Astrocyte (in vitro differentiated cells and primary cell): ENCODE measurements around the gene PLA2G4E.

Experiments used
- EZH2 ChIP-seq: IDR thresholded peaks from 2 replicates; pipeline ENCODE4 v1.6.1; 2012; ENCODE audit warnings: mild to moderate bottlenecking, low read length, inconsistent platforms; ENCODE audit not compliant: insufficient read depth
- TF ChIP-seq, protein P1 (sequence below): IDR thresholded peaks from 2 replicates; pipeline ENCODE4 v1.5.1; 2011; ENCODE audit warnings: low read depth, mild to moderate bottlenecking, inconsistent platforms, low read length, moderate library complexity; ENCODE audit not compliant: insufficient read depth

DNA sequence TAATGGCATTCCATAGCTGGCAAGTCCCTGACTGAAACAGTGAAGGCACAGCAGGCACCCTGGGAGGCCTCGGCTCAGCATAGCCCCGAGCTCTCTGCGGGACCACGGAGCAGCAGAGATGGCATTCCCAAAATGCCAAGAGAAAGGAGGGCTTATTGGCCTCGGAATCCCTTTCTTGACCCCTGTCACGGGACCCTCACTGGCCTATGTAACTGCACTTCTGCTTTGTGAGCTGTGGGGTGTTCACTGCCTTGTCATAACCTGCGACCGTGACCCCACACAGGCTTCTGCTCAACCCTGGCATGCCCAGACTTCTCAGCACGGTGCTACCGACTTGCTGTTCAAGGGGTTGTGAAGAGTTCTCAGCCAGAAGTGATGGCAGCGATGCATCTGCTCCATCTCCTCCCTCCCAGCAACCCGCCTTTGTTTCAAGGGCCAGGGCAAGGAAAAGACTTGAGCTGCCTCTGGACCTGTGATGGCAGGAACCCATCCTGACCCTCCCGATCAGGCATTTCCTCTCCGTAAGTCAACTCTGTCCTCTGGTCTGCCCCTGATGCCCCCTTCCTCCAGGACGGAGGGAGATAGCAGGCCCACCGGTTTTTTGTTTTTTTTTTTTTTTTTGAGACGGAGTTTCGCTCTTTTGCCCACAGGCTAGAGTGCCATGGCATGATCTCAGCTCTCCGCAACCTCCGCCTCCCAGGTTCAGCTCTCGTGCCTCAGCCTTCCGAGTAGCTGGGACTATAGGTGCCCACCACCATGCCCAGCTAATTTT lies 79.0 kb downstream of the PLA2G4E start:
- TF ChIP-seq, protein P1, sequence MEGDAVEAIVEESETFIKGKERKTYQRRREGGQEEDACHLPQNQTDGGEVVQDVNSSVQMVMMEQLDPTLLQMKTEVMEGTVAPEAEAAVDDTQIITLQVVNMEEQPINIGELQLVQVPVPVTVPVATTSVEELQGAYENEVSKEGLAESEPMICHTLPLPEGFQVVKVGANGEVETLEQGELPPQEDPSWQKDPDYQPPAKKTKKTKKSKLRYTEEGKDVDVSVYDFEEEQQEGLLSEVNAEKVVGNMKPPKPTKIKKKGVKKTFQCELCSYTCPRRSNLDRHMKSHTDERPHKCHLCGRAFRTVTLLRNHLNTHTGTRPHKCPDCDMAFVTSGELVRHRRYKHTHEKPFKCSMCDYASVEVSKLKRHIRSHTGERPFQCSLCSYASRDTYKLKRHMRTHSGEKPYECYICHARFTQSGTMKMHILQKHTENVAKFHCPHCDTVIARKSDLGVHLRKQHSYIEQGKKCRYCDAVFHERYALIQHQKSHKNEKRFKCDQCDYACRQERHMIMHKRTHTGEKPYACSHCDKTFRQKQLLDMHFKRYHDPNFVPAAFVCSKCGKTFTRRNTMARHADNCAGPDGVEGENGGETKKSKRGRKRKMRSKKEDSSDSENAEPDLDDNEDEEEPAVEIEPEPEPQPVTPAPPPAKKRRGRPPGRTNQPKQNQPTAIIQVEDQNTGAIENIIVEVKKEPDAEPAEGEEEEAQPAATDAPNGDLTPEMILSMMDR: no peak
- TF ChIP-seq EZH2: no peak
